NOMO-1 treated with DMSO at 0.1 percent for 48 hours (cell line): ENCODE data around the gene ZFP64.

ENCODE experiments used
- DNase-seq: peaks from one replicate; lab custom pipeline; 2025; ENCODE audit not compliant: unreplicated experiment; lab: John Stamatoyannopoulos, UW

The ZFP64 gene

GRCh38 chr20:52110456-52110855, 81.1 kb downstream of the ZFP64 start:
- no peak for DNase-seq

- no peak for DNase-seq
Measured at GRCh38 chr20:52105442-52106422, 85.8 kb downstream of the ZFP64 start.

- DNase-seq, result no peak
Measured at GRCh38 chr20:52104546-52105441, 86.8 kb downstream of the ZFP64 start.

- peak; percentile 60 for DNase-seq
Measured at GRCh38 chr20:52103913-52104545, 87.5 kb downstream of the ZFP64 start.

GRCh38 chr20:52103335-52103912, 88.2 kb downstream of the ZFP64 start:
- DNase-seq, result peak; percentile 60

- DNase-seq, result no peak
Measured at GRCh38 chr20:52102559-52102958, 89.0 kb downstream of the ZFP64 start.

- no peak for DNase-seq
Measured at GRCh38 chr20:52102126-52102525, 89.5 kb downstream of the ZFP64 start.
